ENCODE results near the gene NET1.

NET1 gene

DNA sequence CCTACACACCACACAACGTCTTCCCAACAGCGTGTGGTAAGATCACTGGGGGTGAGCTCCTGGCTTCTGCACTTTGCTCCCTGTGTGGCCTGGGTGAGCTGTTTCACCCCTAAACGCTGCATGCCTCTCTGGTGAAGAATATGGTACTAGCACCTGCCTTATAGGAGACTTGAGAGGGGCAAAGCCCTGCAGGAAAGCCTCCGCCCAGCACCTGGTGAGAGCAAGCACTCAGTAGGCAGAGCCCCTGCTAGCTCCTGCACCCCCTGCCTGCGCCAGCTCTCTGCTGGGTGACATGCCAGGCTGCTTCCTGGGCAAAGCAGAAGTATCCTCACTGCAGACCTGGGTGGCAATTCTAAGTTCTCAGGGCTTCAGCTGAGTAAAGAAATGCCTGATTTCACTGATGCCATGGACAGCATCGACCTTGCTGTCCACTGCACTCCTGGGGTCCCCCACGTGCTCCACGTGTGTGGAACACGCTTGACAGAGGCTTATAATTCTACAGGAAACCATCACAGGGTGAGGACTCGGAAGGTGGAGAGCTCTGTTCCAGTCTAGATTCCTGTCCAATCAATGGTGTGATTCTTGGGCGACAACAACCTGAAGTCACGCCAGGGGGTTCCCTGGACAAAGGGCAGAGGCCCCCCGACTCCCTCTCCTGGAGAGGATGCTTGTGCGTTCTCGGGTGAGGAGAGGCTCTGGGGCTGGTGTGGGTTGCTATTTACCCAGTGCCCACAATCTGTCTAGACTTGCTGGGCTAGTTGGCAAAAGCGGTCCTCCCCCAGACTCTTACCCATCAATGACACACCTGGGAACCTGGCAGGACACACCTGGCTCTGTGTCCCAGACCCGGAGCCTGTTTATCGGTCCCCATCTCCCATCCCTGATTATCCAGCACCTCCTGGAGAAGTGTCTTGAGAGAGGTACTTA, 92.1 kb downstream of the NET1 start:
- DNase-seq, result no peak

DNA sequence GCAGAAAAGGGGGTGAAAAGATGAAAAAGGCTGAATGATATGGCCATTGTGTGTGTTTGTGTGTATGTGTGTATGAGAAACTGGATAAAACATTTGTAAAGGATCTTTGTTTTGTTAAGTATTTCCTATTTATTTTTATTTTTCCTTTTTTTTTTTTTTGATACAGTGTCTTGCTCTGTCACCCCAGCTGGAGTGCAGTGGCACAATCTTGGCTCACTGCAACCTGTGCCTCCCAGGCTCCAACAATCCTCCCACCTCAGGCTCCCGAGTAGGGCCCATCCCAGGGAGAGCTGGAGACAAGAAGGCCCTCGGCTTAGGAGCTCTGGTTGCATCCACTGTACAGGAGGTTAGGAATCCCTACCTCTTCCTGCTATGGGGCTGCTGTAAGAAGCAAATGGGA, 93.9 kb downstream of the NET1 start:
- DNase-seq, result no peak

GRCh38 chr10:5506751-5507648, 94.6 kb downstream of the NET1 start:
- no peak for DNase-seq

GRCh38 chr10:5507649-5508131, 95.3 kb downstream of the NET1 start:
- no peak for DNase-seq

GRCh38 chr10:5508161-5508604, 95.8 kb downstream of the NET1 start:
- no peak for DNase-seq
